Measurements from ENCODE around the gene APAF1.
"Not testable (repeated sequence)": the region's sequence is repeated elsewhere in the genome, so short reads cannot be mapped to it uniquely, and the experiment has no call there.

APAF1 gene

GRCh38 chr12:98644712-98645571, at the start of gene APAF1, which contains the start of gene IKBIP:
APAF1 (plus strand) TSS chr12:98645290; CDS start chr12:98648360, 3,070 bp downstream.
IKBIP (minus strand) TSS chr12:98644788; CDS start chr12:98644701, 87 bp downstream.
- peak; percentile 87 to 93 for DNase-seq

GRCh38 chr12:98597313-98597712, 47.8 kb upstream of the APAF1 start:
- DNase-seq: not testable (repeated sequence)

GRCh38 chr12:98601924-98602323, 43.2 kb upstream of the APAF1 start:
- DNase-seq: no peak

GRCh38 chr12:98606359-98606988, 38.6 kb upstream of the APAF1 start:
- DNase-seq: no peak

- DNase-seq: no peak
Measured at GRCh38 chr12:98610596-98610995, 34.5 kb upstream of the APAF1 start.

- DNase-seq: peak; percentile 6 to 7
Measured at GRCh38 chr12:98612696-98613334, 32.3 kb upstream of the APAF1 start.

GRCh38 chr12:98618952-98619351, 26.1 kb upstream of the APAF1 start:
- peak in 1 of 2 donors; percentile 40 for DNase-seq

- DNase-seq: no peak
Measured at GRCh38 chr12:98635657-98636323, 9.3 kb upstream of the APAF1 start.

- DNase-seq: no peak
Measured at GRCh38 chr12:98637068-98637467, 8.0 kb upstream of the APAF1 start.

- DNase-seq: no peak
Measured at GRCh38 chr12:98638009-98638408, 7.1 kb upstream of the APAF1 start.

GRCh38 chr12:98639491-98639890, 5.6 kb upstream of the APAF1 start:
- no peak for DNase-seq

GRCh38 chr12:98642801-98643200, 2.3 kb upstream of the APAF1 start:
- DNase-seq: not testable (repeated sequence)

- peak in 1 of 2 donors; percentile 77 for DNase-seq
Measured at GRCh38 chr12:98644433-98644711, 718 bp upstream of the APAF1 start.

GRCh38 chr12:98645572-98646067, 530 bp downstream of the APAF1 start:
- DNase-seq: peak; percentile 27 to 29

GRCh38 chr12:98646294-98647090, 1.4 kb downstream of the APAF1 start:
- DNase-seq: no peak

GRCh38 chr12:98651328-98651727, 6.2 kb downstream of the APAF1 start:
- DNase-seq: no peak

GRCh38 chr12:98653866-98654493, 8.9 kb downstream of the APAF1 start:
- peak in 1 of 2 donors; percentile 46 for DNase-seq

GRCh38 chr12:98656289-98657101, 11.4 kb downstream of the APAF1 start:
- DNase-seq: no peak

- DNase-seq: no peak
Measured at GRCh38 chr12:98660521-98660920, 15.4 kb downstream of the APAF1 start.

- no peak for DNase-seq
Measured at GRCh38 chr12:98669751-98670150, 24.7 kb downstream of the APAF1 start.

- DNase-seq: no peak
Measured at GRCh38 chr12:98671459-98671858, 26.4 kb downstream of the APAF1 start.
